HepG2 (cell line): ENCODE data around the gene RPS6KC1.

Experiments
- MBNL3 ChIP-seq: fragments of 250-450 bp; sonication (Bioruptor Pico); conservative IDR thresholded peaks from 2 replicates; pipeline ENCODE4 v1.8.0; 2022; ENCODE audit warnings: mild to moderate bottlenecking, inconsistent platforms
- MYC ChIP-seq: sonication (generic); formaldehyde crosslinking; IDR thresholded peaks from 2 replicates; pipeline ENCODE4 v1.9.0; 2021; ENCODE audit warnings: missing genetic modification reagents, borderline replicate concordance
- TCF7 ChIP-seq: sonication (generic); IDR thresholded peaks from 2 replicates; pipeline ENCODE4 v1.6.1; 2016; ENCODE audit warnings: antibody characterized with exemption, low read depth
- ZNF274 ChIP-seq: sonication (generic); formaldehyde crosslinking; IDR thresholded peaks from 2 replicates; pipeline ENCODE4 v1.5.1; 2020; ENCODE audit warnings: mild to moderate bottlenecking, missing genetic modification reagents
- ZNF589 ChIP-seq: sonication (generic); formaldehyde crosslinking; conservative IDR thresholded peaks from 2 replicates; pipeline ENCODE4 v1.8.0; 2022; ENCODE audit warnings: mild to moderate bottlenecking, moderate library complexity, missing genetic modification reagents
- ZNF747 ChIP-seq: sonication (generic); formaldehyde crosslinking; IDR thresholded peaks from 2 replicates; pipeline ENCODE4 v1.8.1; 2023; ENCODE audit warnings: missing genetic modification reagents, mild to moderate bottlenecking, borderline replicate concordance
- ZNF768 ChIP-seq: sonication (generic); formaldehyde crosslinking; IDR thresholded peaks from 2 replicates; pipeline ENCODE4 v1.4.0; 2020; ENCODE audit warnings: missing genetic modification reagents

DNA sequence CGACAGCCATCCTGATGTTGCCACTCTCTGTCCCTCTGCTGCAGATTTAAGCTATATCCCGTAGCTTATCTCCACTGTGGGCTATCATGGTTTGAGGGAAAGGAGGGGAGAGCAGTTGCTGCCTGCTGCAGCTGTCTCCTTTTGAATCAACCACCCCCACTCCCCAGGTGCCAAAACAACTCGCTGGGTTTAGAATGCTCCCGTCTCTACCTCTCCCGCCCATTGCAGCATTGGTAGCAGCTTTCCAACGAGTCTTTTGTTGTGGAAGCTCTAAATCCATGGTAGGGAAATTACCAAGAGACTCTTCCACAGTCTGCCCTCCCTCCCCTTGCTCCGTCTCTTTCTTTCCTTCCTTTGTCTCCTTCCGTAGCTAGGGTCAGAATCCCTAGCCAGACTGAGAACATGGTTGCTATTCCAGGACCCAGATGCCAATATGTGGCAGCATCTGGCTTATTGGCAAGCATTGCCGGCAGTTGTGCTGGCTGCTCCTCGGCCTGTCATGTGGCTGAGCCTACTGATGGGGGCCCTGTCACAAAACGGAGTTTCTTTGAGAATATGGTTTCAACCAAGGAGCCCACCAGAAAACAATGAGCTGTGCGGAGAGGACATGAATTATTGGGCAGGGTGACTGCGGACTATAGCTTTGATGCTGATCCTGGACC lies 230.7 kb downstream of the RPS6KC1 start:
- no peak for TF ChIP-seq ZNF274 (CRISPR knock-in tag)
- TF ChIP-seq ZNF768 (CRISPR knock-in tag) = no peak
- TF ChIP-seq MYC (CRISPR knock-in tag) = no peak
- TF ChIP-seq ZNF747 (CRISPR knock-in tag) = no peak
- TF ChIP-seq MBNL3 (CRISPR knock-in tag) = no peak
- no peak for TF ChIP-seq TCF7
- TF ChIP-seq ZNF589 = no peak
